Stimulated activated CD8-positive, alpha-beta memory T cell treated with anti-CD3 and anti-CD28 coated beads, Interleukin-4, amount 100 ng/mL, for 1 hour (primary cell): ENCODE measurements around the gene CNPY2.

Experiments used
- DNase-seq, 2 donors: peaks; one replicate each; pipeline ENCODE4 v3.0.0-alpha.2; 2020; ENCODE audit warnings: low read depth in 2 of 2, low spot score in 1 of 2

The CNPY2 gene

DNA sequence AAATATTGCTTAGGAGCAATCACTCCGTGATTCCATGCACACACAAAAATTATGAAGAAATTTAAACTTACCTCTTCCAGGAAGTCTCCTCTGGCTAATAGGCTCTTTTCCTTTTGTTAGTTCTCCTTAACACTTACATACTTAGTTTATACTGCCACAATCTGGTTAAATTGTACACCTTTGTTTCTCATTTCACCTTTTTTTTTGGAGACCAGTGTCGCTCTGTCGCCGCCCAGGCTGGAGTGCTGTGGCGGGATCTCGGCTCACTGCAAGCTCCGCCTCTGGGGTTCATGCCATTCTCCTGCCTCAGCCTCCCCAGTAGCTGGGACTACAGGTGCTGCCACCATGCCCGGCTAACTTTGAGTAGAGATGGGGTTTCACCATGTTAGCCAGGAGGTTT is 55.4 kb downstream of the CNPY2 start:
- no peak for DNase-seq
